SK-N-SH (cell line): ENCODE measurements around the gene RRM2. TPM values are rescaled to one million over a fixed set of nuclear protein-coding genes. Genes with fewer than 3 reads are reported as not detected.

Source experiments
- CTCF ChIA-PET: fragments of 300-600, 350-600 bp; formaldehyde crosslinking; extraction: SDS; loops from one replicate; lab custom pipeline; 2021; lab: Yijun Ruan, JAX
- POLR2A ChIA-PET: fragments of 350-600 bp; sonication (Branson Sonifier 250); formaldehyde crosslinking; extraction: SDS; loops from one replicate; lab custom pipeline; 2020; ENCODE audit warnings: antibody characterized with exemption, inconsistent platforms; lab: Yijun Ruan, JAX
- DNase-seq: peaks from one replicate; pipeline ENCODE4 v3.0.0; 2012
- H2AFZ ChIP-seq: fragments of 200-600 bp; sonication (generic); 2 replicates; pipeline ENCODE4 v1.8.1; 2016; ENCODE audit warnings: antibody characterized with exemption, mild to moderate bottlenecking, low read depth
- H3F3A ChIP-seq: fragments of 200-600 bp; sonication (generic); replicated peaks from 2 replicates; pipeline ENCODE3; 2016; ENCODE audit warnings: antibody characterized with exemption, mild to moderate bottlenecking; ENCODE audit not compliant: insufficient read depth
- H3K27ac ChIP-seq, 2 experiments: fragments of 200-500 bp in 1 of 2; fragments of 200-600 bp in 1 of 2; sonication (Bioruptor generic) in 1 of 2; sonication (generic), shearing (Covaris generic) in 1 of 2; 2 replicates each; pipeline versions ENCODE4 v1.5.1 to v1.6.1; 2014 to 2016; ENCODE audit warnings: low read depth in 2 of 2, inconsistent platforms in 1 of 2, low read length in 1 of 2, mild to moderate bottlenecking in 1 of 2, mixed read lengths in 1 of 2
- H3K27me3 ChIP-seq: fragments of 200-600 bp; sonication (generic), shearing (Covaris generic); 2 replicates; pipeline ENCODE4 v1.6.1; 2016; ENCODE audit warnings: mixed run types; ENCODE audit not compliant: insufficient read depth
- H3K36me3 ChIP-seq, 2 experiments: fragments of 200-500 bp in 1 of 2; fragments of 200-600 bp in 1 of 2; sonication (Bioruptor generic) in 1 of 2; sonication (generic) in 1 of 2; replicated peaks in 1 of 2; 2 replicates each; pipeline versions ENCODE3 to v1.5.1; 2014 to 2016; ENCODE audit warnings: low read length in 1 of 2, mild to moderate bottlenecking in 1 of 2; ENCODE audit not compliant: insufficient read depth in 2 of 2, control insufficient read depth in 1 of 2
- H3K4me1 ChIP-seq, 2 experiments: fragments of 200-500 bp in 1 of 2; fragments of 200-600 bp in 1 of 2; sonication (Bioruptor generic) in 1 of 2; sonication (generic), shearing (Covaris generic) in 1 of 2; 2 replicates each; pipeline versions ENCODE4 v1.5.1 to v1.6.1; 2014 to 2016; ENCODE audit warnings: low read depth in 1 of 2, low read length in 1 of 2, mixed run types in 1 of 2; ENCODE audit not compliant: insufficient read depth in 2 of 2, control insufficient read depth in 1 of 2
- H3K4me2 ChIP-seq: fragments of 200-600 bp; sonication (generic), shearing (Covaris generic); 2 replicates; pipeline ENCODE4 v1.6.1; 2017; ENCODE audit warnings: mixed run types
- H3K4me3 ChIP-seq, 2 experiments: fragments of 200-500 bp in 1 of 2; fragments of 200-600 bp in 1 of 2; sonication (Bioruptor generic) in 1 of 2; sonication (generic), shearing (Covaris generic) in 1 of 2; 2 replicates each; pipeline versions ENCODE4 v1.5.1 to v1.8.1; 2014 to 2016; ENCODE audit warnings: low read depth in 2 of 2, inconsistent platforms in 1 of 2, low read length in 1 of 2, mild to moderate bottlenecking in 1 of 2, mixed read lengths in 1 of 2, moderate library complexity in 1 of 2
- H3K79me2 ChIP-seq: fragments of 200-600 bp; sonication (generic); 2 replicates; pipeline ENCODE4 v1.8.1; 2017; ENCODE audit warnings: mild to moderate bottlenecking; ENCODE audit not compliant: insufficient read depth
- H3K9ac ChIP-seq: fragments of 200-600 bp; sonication (generic); 2 replicates; pipeline ENCODE4 v1.6.1; 2017; ENCODE audit warnings: mixed run types
- H3K9me2 ChIP-seq: fragments of 200-600 bp; sonication (generic); 2 replicates; pipeline ENCODE4 v1.6.1; 2017; ENCODE audit warnings: mixed run types
- H3K9me3 ChIP-seq: fragments of 200-600 bp; sonication (generic); 2 replicates; pipeline ENCODE4 v1.6.1; 2017; ENCODE audit warnings: mixed run types, mild to moderate bottlenecking, moderate library complexity
- H4K20me1 ChIP-seq: fragments of 200-600 bp; sonication (generic); 2 replicates; pipeline ENCODE4 v1.6.1; 2017; ENCODE audit warnings: mild to moderate bottlenecking, mixed run types; ENCODE audit not compliant: insufficient read depth
- CHD2 ChIP-seq: fragments of 150-350 bp; IDR thresholded peaks from 2 replicates; pipeline ENCODE4 v1.6.1; 2018; ENCODE audit warnings: low read length; ENCODE audit not compliant: partially characterized antibody
- ELF1 ChIP-seq: IDR thresholded peaks from 2 replicates; pipeline ENCODE4 v1.4.0; 2012
- FOSL2 ChIP-seq: IDR thresholded peaks from 2 replicates; pipeline ENCODE4 v1.4.0; 2012; ENCODE audit warnings: low read depth, mild to moderate bottlenecking, moderate library complexity, borderline replicate concordance
- IRF3 ChIP-seq: fragments of 150-350 bp; IDR thresholded peaks from 2 replicates; pipeline ENCODE4 v1.6.1; 2016; ENCODE audit warnings: mild to moderate bottlenecking, low read depth, low read length
- JUND ChIP-seq: IDR thresholded peaks from 2 replicates; pipeline ENCODE4 v1.4.0; 2012
- MEF2A ChIP-seq: IDR thresholded peaks from 2 replicates; pipeline ENCODE4 v1.4.0; 2012; ENCODE audit warnings: low read depth, borderline replicate concordance
- NFIC ChIP-seq: IDR thresholded peaks from 2 replicates; pipeline ENCODE4 v1.4.0; 2012; ENCODE audit warnings: borderline replicate concordance
- NRF1 ChIP-seq: IDR thresholded peaks from 2 replicates; pipeline ENCODE4 v1.6.1; 2012; ENCODE audit warnings: low read depth, mild to moderate bottlenecking, low read length
- POLR2AphosphoS5 ChIP-seq: IDR thresholded peaks from 2 replicates; pipeline ENCODE4 v1.6.1; 2012; ENCODE audit warnings: low read depth, low read length
- RCOR1 ChIP-seq: fragments of 150-350 bp; IDR thresholded peaks from 2 replicates; pipeline ENCODE4 v1.6.1; 2017; ENCODE audit warnings: antibody characterized with exemption, low read length
- RXRA ChIP-seq: IDR thresholded peaks from 2 replicates; pipeline ENCODE4 v1.4.0; 2012; ENCODE audit warnings: low read depth, mild to moderate bottlenecking, borderline replicate concordance
- SIN3A ChIP-seq: IDR thresholded peaks from 2 replicates; pipeline ENCODE4 v1.6.1; 2012; ENCODE audit warnings: low read depth, mild to moderate bottlenecking, low read length, moderate library complexity, borderline replicate concordance
- SMC3 ChIP-seq: IDR thresholded peaks from 2 replicates; pipeline ENCODE4 v1.6.1; 2012; ENCODE audit warnings: low read depth, low read length, improper control_type of control experiment
- TEAD4 ChIP-seq: IDR thresholded peaks from 2 replicates; pipeline ENCODE4 v1.4.0; 2012; ENCODE audit warnings: mild to moderate bottlenecking, borderline replicate concordance; ENCODE audit not compliant: insufficient read depth
- YY1 ChIP-seq: IDR thresholded peaks from 2 replicates; pipeline ENCODE4 v1.4.0; 2012; ENCODE audit warnings: low read depth, mild to moderate bottlenecking
- ZBTB33 ChIP-seq: IDR thresholded peaks from 2 replicates; pipeline ENCODE4 v1.4.0; 2012; ENCODE audit warnings: low read depth, borderline replicate concordance
- WGBS: methylation state at CpG from one replicate; pipeline ENCODE4 v1.1.6; 2017; ENCODE audit warnings: low lambda C conversion rate; 5-methylcytosine and 5-hydroxymethylcytosine counted together
- polyA plus RNA-seq, 3 experiments: library from polyadenylated mRNA; depleted of rRNA; stranded (reverse); fragments of >200 nt; gene quantifications; 2 replicates each; pipeline ENCODE4 v1.2.3, GENCODE V29; 2012

Gene RRM2
- polyA plus RNA-seq, 1 of the 3 experiments (the other 2 are of a cell fraction), result 38.9 TPM

GRCh38 chr2:10148268-10148667 is 25.7 kb downstream of the RRM2 start:
- H4K20me1 ChIP-seq, result no peaks in the 10 kb centered on the region
- no peak overlapping the region for H3K9ac ChIP-seq
- H3K4me3 ChIP-seq, result no peak overlapping the region
- TF ChIP-seq JUND, result no peak
- no peak for TF ChIP-seq NFIC
- no peak for TF ChIP-seq POLR2AphosphoS5
- no peak for TF ChIP-seq YY1
- no peak for TF ChIP-seq RCOR1
- no peak for TF ChIP-seq SIN3A
- no peak for TF ChIP-seq RXRA
- TF ChIP-seq IRF3, result no peak
- TF ChIP-seq ELF1, result no peak
- TF ChIP-seq TEAD4, result no peak
- TF ChIP-seq NRF1, result no peak
- TF ChIP-seq, all 33 proteins: peak for 0
- DNase-seq, result no peak
- Histone ChIP-seq H3K36me3 (peaks cover 0 to 17% of the 10 kb centered on the region in 2 experiments), H3K4me2 (no peak overlapping the region), H3K27me3 (no peaks in the 10 kb centered on the region), H2AFZ (no peak overlapping the region), H3K9me3 (no peaks in the 10 kb centered on the region), H3K27ac (no peak overlapping the region), H3K79me2 (no peaks in the 10 kb centered on the region), H3F3A (peaks cover 7% of the 10 kb centered on the region), H3K9me2 (no peaks in the 10 kb centered on the region), H3K4me1 (no peaks in the 10 kb centered on the region)
- CTCF ChIA-PET, result interaction anchor here (1.0 to 17.7 kb wide), 3 partner anchors 18 to 287 kb away, joined by 3 to 220 read pairs (median 7); partner anchors contain the start of gene RRM2
- POLR2A ChIA-PET, result no interaction called here

GRCh38 chr2:10149635-10150034 is 27.1 kb downstream of the RRM2 start:
- CTCF ChIA-PET, result interaction anchor here (1.1 to 17.7 kb wide), 3 partner anchors 21 to 286 kb away, joined by 4 to 220 read pairs (median 7); partner anchors contain the start of gene RRM2
- Histone ChIP-seq H2AFZ (no peak overlapping the region), H3K36me3 (peaks cover 0 to 17% of the 10 kb centered on the region in 2 experiments)

More at GRCh38 chr2:10149635-10150034, 27.1 kb downstream of the RRM2 start:
- no peak for TF ChIP-seq CHD2
- TF ChIP-seq JUND, result no peak
- TF ChIP-seq FOSL2, result no peak
- no peak for TF ChIP-seq POLR2AphosphoS5
- no peak for TF ChIP-seq SMC3
- TF ChIP-seq ZBTB33, result no peak
- TF ChIP-seq MEF2A, result no peak
- H4K20me1 ChIP-seq, result no peaks in the 10 kb centered on the region
- H3K4me3 ChIP-seq, result no peak overlapping the region
- no peak overlapping the region for H3K27ac ChIP-seq
- H3K27me3 ChIP-seq, result no peaks in the 10 kb centered on the region
- POLR2A ChIA-PET, result interaction anchor here (1.1 kb wide), 1 partner anchor 53 kb away, joined by 3 read pairs; no protein-coding TSS in a partner anchor
- H3K9me3 ChIP-seq, result no peaks in the 10 kb centered on the region
- WGBS, result 56% methylated on average over 3 of the region's 3 CpGs
- H3K4me2 ChIP-seq, result no peak overlapping the region
- H3K9me2 ChIP-seq, result no peaks in the 10 kb centered on the region
- peaks cover 7% of the 10 kb centered on the region for H3F3A ChIP-seq
- DNase-seq, result no peak
- no peaks in the 10 kb centered on the region for H3K79me2 ChIP-seq
- no peaks in the 10 kb centered on the region for H3K4me1 ChIP-seq
- H3K9ac ChIP-seq, result no peak overlapping the region
